ENCODE data around the gene MLN.

DNA sequence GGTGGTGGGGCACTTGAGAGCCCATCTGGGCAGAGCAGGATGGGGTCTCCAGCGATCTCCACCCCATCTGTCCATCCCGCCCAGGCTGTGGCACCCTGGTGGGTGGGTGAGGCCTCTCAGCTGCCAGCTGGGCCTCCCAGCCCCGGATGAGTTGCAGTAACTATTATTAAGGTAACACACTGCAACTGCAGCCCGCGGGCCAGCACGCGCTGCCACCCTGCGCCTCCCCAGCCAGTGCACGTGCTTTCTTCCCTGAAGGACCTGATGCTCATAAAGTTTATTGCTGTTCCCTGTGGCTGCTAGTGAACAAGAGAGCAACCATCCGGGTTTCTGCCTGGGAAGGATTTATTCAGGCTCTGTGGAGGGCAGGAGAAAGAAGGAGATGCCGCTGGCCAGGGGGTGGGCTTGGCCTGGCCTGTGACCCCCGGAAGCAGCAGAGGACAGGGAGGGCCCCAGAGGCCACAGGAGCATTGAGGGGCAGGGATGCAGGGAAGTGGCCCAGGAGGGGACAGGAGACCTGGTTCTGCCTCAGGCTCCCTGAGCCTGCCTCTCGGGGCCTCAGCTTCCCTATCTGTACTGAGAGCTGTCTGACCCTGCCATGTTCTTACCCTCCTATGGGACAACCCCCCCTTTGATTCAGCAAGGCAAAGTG is 58.8 kb downstream of the MLN start:
- TF ChIP-seq, protein P1, sequence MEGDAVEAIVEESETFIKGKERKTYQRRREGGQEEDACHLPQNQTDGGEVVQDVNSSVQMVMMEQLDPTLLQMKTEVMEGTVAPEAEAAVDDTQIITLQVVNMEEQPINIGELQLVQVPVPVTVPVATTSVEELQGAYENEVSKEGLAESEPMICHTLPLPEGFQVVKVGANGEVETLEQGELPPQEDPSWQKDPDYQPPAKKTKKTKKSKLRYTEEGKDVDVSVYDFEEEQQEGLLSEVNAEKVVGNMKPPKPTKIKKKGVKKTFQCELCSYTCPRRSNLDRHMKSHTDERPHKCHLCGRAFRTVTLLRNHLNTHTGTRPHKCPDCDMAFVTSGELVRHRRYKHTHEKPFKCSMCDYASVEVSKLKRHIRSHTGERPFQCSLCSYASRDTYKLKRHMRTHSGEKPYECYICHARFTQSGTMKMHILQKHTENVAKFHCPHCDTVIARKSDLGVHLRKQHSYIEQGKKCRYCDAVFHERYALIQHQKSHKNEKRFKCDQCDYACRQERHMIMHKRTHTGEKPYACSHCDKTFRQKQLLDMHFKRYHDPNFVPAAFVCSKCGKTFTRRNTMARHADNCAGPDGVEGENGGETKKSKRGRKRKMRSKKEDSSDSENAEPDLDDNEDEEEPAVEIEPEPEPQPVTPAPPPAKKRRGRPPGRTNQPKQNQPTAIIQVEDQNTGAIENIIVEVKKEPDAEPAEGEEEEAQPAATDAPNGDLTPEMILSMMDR (IDR thresholded peaks at IDR 0.05; ENCODE audit: poor library complexity): no peak
- no peak for TF ChIP-seq EZH2 (IDR thresholded peaks at IDR 0.05; ENCODE audit: borderline replicate concordance)
